GM21360 (cell line): ENCODE measurements around the gene NAA30.
"Not testable (repeated sequence)": the region's sequence is repeated elsewhere in the genome, so short reads cannot be mapped to it uniquely, and the experiment has no call there.

ENCODE experiments used
- ATAC-seq: cut with Tn5 transposase; IDR thresholded peaks from one replicate; pipeline ENCODE4 v1.9.1; 2021; ENCODE audit warnings: mild to moderate bottlenecking, moderate library complexity; ENCODE audit not compliant: unreplicated experiment

NAA30 gene

DNA sequence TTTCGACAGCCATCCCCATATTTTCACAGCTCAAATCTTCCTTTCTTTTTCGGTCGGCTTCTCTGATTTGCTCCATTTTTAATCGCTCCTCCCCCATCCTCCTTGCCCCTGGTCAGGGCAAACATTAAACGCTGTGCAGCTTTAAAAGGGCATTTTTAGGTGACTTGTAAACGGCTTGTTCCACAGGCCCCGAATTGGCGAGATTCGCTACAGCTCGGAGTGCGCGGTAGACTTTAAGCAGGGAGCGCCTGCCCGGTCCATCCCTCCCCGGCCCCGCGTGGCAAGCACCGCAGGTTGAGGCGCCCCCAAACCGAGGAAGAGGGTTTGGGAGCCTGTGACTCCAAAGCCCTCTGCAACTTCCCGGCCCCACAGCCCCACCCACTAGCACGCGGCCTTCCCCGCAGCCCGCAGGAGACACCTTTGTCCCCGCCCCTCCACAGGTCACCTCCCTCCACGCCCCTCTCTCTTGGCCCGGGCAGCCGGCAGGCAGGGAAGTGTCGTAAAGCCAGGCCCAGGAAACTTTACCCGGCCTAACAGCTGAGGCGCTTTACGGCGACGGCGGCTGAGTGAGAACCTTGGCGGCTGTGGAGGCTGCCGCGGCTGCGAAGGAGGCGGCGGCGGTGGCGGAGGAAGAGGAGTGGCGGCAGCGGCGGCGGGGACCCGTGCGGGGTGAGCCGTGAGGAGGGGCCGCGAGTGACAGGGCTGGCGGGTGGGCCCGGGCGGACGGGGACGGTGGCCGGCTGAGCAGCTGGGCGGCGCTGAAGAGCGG is at the start of gene NAA30:
Gene NAA30 (plus strand): TSS at position 550 of the 769 bp plus-strand sequence. CDS start 372 bp downstream, outside the sequence.
- peak; percentile 84 for ATAC-seq

DNA sequence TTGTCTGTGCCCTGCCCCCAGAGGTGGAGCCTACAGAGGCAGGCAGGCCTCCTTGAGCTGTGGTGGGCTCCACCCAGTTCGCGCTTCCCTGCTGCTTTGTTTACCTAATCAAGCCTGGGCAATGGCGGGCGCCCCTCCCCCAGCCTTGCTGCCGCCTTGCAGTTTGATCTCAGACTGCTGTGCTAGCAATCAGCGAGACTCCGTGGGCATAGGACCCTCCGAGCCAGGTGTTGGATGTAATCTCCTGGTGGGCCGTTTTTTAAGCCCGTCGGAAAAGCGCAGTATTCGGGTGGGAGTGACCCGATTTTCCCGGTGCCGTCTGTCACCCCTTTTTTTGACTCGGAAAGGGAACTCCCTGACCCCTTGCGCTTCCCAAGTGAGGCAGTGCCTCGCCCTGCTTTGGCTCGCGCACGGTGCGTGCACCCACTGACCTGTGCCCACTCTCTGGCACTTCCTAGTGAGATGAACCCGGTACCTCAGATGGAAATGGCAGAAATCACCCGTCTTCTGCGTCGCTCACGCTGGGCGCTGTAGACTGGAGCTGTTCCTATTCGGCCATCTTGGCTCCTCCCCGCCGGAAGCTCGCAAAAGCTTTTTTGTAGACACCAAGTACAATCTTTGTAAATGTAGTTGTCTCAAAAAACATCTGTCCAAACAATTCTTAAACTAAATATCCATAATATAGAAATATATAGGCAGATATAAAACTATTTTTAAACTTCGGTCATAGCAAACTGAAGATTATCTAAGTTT is 46.7 kb upstream of the NAA30 start:
- ATAC-seq = not testable (repeated sequence)

GRCh38 chr14:57345106-57345505 is 45.3 kb upstream of the NAA30 start:
- ATAC-seq = no peak

GRCh38 chr14:57346741-57347140 is 43.6 kb upstream of the NAA30 start:
- ATAC-seq = no peak

- ATAC-seq = no peak
Observed at GRCh38 chr14:57352396-57353170, 37.8 kb upstream of the NAA30 start.

- no peak for ATAC-seq
Observed at GRCh38 chr14:57355081-57355800, 35.1 kb upstream of the NAA30 start.

- no peak for ATAC-seq
Observed at GRCh38 chr14:57362361-57362760, 28.0 kb upstream of the NAA30 start.

GRCh38 chr14:57364659-57365450 is 25.5 kb upstream of the NAA30 start:
- no peak for ATAC-seq

GRCh38 chr14:57370187-57370586 is 20.2 kb upstream of the NAA30 start:
- not testable (repeated sequence) for ATAC-seq

DNA sequence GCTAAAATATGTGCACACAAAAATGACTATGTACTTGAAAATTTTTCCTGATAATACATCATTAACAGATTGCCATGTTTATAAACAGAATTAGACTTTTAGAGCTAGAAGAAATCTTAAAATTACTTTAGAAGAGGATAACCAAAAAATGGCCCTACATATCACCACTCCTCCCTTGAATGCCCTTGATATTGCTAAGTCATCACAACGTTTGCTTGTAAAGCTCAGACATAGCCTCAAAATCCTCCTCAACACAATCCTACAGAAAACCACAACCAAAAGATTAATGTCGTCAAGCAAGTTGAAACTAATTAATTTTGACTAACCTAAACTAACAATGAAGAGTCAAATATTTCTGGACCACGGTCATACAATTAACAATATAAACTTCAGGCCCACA is 19.4 kb upstream of the NAA30 start:
- no peak for ATAC-seq

- no peak for ATAC-seq
Observed at GRCh38 chr14:57375156-57375555, 15.2 kb upstream of the NAA30 start.

DNA sequence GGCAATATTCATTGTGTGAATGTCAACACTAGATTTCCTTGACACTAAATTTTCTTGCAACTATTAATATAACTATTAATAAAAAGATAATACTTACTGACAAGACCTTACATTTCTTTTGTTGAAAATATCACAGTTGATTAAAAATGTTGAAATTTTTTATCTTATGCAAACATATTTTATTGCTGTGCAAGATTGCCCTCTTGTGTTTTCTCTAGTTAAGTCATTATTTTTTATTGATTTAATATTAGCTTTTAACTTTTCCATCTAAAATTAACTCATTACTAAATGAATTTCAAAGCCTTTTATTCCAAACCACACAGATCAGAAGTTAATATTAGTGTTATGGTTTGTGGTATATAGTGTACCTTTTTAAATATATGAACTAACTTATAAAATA is 11.7 kb upstream of the NAA30 start:
- ATAC-seq = no peak

GRCh38 chr14:57380935-57381334 is 9.5 kb upstream of the NAA30 start:
- ATAC-seq = no peak

GRCh38 chr14:57382283-57382682 is 8.1 kb upstream of the NAA30 start:
- no peak for ATAC-seq

GRCh38 chr14:57383125-57383745 is 7.2 kb upstream of the NAA30 start:
- ATAC-seq = no peak

DNA sequence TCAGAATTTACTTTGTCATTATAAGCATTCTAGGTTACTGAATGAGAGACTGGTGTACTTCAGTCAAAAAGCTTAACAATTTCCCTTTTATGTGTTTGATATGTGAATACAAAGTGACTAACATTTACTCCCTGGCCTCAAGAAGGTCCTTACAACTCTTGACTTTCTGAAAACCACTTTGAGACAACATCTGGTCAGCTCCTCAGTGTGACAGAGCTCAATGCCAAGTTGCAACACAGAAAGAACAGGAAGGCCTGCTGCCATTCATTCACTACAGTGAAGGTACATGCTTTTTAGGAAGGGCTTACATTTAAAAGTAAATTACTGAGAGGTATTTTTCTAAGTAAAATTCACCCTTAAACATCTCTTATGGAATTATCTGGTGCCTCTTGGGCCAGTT is 2.3 kb upstream of the NAA30 start:
- no peak for ATAC-seq

DNA sequence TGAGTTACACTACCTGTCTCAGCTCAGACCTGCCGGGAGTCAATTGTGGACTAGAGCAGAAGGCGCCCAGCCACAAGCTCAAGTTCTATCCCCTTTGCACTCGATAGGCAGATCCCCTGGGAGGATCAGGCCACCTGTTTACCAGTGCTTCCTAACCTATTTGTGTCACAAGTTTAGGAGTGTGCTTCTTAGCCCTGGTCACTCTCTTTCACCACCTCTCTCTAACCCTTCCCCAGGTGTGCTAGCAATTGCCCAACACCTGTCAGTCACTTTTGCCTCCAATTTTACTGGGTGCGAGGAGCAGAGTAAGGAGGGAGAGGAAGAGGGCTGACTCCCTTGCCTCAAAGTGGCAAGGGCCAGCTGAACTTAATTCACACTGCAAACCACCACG is 745 bp upstream of the NAA30 start:
- ATAC-seq = no peak

DNA sequence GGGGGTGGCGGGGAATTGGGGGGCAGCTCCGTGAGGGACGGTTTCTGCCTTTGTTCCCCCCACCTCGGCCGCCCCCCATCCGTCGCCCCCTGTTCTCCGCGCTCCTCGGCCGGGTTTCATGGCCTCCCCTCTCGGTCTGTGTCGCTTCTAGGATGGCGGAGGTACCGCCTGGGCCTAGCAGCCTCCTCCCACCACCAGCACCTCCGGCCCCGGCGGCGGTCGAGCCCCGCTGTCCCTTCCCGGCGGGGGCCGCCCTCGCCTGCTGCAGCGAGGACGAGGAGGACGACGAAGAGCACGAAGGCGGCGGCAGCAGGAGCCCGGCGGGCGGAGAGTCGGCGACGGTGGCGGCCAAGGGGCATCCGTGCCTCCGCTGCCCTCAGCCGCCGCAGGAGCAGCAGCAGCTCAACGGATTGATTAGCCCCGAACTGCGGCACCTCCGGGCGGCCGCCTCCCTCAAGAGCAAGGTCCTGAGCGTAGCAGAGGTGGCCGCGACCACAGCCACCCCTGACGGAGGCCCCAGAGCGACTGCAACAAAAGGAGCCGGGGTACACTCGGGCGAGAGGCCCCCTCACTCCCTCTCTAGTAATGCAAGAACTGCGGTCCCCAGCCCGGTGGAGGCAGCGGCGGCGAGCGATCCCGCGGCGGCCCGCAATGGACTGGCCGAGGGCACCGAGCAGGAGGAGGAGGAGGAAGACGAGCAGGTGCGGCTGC is 575 bp downstream of the NAA30 start:
- peak; percentile 37 for ATAC-seq
